ENCODE results near the gene MCAM. TPM values are rescaled to one million over a fixed set of nuclear protein-coding genes. Genes with fewer than 3 reads are reported as not detected.

MCAM gene
- total RNA-seq, 1 donor from 2014 or later: 78.3 TPM

DNA sequence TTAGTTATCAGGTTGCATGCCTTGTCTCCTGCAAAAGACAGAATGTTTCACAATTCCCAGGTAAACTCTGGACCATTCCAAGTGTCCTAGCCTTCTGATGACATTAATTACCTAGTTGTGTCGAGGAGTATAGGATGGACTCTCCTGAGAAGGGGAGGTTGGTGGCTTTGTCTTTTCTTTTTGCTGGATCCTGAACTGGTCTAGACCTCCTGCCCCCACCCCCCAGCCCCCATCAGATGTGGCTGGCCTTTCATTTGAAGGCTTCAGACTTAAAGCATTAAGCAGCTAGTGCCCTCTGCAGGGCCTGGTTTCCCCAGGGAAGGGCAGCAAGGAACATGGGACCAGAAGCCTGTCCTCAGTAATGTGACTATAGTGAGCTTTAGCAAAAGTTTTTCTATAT is 9.7 kb downstream of the MCAM start:
- Mint-ChIP-seq H3K27me3 (ENCODE audit: unreplicated experiment) (peaks cover 14% of the 10 kb centered on the region), H3K9me3 (ENCODE audit: unreplicated experiment) (no peaks in the 10 kb centered on the region), H3K36me3 (ENCODE audit: low read depth, unreplicated experiment) (peaks cover 40% of the 10 kb centered on the region), H3K27ac (ENCODE audit: unreplicated experiment) (no peak overlapping the region), H3K4me3 (ENCODE audit: unreplicated experiment) (no peak overlapping the region), H3K4me1 (ENCODE audit: unreplicated experiment) (peaks cover 18% of the 10 kb centered on the region)
- DNase-seq (ENCODE audit: low spot score): no peak
- TF ChIP-seq, protein P1, sequence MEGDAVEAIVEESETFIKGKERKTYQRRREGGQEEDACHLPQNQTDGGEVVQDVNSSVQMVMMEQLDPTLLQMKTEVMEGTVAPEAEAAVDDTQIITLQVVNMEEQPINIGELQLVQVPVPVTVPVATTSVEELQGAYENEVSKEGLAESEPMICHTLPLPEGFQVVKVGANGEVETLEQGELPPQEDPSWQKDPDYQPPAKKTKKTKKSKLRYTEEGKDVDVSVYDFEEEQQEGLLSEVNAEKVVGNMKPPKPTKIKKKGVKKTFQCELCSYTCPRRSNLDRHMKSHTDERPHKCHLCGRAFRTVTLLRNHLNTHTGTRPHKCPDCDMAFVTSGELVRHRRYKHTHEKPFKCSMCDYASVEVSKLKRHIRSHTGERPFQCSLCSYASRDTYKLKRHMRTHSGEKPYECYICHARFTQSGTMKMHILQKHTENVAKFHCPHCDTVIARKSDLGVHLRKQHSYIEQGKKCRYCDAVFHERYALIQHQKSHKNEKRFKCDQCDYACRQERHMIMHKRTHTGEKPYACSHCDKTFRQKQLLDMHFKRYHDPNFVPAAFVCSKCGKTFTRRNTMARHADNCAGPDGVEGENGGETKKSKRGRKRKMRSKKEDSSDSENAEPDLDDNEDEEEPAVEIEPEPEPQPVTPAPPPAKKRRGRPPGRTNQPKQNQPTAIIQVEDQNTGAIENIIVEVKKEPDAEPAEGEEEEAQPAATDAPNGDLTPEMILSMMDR (IDR thresholded peaks at IDR 0.05; ENCODE audit: unreplicated experiment): no peak

DNA sequence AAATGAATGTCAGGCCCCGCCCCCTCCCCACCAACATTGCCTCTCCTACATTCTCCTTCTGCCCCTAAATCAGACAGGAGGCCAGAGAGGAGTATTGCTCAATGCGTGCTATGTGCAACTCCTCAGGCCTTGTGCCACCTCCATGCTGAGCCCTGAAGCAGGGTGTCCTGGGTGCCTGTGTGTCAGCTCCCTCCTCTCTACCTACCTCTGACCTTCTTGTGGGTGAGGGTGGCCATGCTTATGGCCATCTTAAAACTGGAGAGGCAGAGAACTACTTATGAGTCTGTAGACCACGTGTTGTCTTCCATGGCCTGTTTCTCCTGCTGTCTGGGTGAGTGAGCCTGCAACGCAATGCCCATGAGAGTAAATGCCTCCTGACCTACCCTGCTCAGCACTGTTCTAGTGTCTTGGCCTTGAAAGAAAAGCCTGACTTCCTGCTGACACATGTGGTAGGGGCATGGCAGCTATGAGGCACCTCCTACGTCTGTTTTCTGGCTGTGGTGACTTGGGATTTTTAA is 10.5 kb downstream of the MCAM start:
- Mint-ChIP-seq H3K4me3 (ENCODE audit: unreplicated experiment) (no peak overlapping the region), H3K27ac (ENCODE audit: unreplicated experiment) (no peak overlapping the region)

DNA sequence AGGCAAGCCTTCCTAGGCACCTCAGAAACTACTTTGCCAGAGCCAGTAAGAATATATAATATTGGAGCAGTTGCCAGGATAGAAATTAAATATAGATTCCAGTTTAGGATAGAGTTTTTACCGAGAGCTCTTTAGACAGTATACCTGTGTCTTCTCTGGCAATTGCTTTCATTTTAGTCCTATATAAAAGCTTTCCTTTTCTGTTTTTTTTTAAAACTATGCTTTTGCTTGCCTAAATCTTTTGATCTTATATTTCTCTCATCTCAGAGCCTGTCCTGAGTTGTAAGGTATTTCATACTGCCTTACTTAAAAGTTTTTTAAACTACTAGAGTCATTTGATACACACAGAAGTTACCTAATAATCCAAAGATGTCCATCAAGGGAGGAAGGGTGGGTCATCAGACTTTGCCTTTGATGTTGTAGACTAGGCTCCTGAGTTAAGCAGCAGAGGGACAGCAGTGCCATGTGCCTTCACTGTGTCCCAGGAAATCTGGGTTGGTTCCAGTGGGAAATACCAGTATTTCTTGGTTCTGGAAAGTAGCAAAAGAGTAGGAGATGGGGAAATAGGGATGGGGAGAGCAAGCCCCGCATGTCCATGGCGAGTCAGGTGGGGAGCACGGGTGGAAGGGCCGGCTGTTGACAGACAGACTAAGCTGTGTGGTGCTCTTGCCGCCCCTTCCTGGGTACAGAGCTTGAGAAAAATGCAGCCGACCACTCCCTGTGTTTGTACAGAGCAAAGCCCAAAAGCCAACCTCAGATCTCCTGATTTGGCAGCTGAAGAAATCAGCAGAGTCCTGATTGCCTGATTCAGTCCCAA is 11.2 kb downstream of the MCAM start:
- Mint-ChIP-seq H3K27ac (ENCODE audit: unreplicated experiment) (peak overlapping the region; percentile 53), H3K9me3 (ENCODE audit: unreplicated experiment) (no peaks in the 10 kb centered on the region), H3K4me3 (ENCODE audit: unreplicated experiment) (peak overlapping the region; percentile 12), H3K27me3 (ENCODE audit: unreplicated experiment) (peaks cover 14% of the 10 kb centered on the region), H3K36me3 (ENCODE audit: low read depth, unreplicated experiment) (peaks cover 40% of the 10 kb centered on the region), H3K4me1 (ENCODE audit: unreplicated experiment) (peaks cover 18% of the 10 kb centered on the region)
- DNase-seq (ENCODE audit: low spot score): no peak
- TF ChIP-seq, protein P1 (IDR thresholded peaks at IDR 0.05; ENCODE audit: unreplicated experiment): no peak

More for the DNA sequence above, 10.5 kb downstream of the MCAM start:
- Mint-ChIP-seq H3K9me3 (ENCODE audit: unreplicated experiment) (no peaks in the 10 kb centered on the region), H3K27me3 (ENCODE audit: unreplicated experiment) (peaks cover 14% of the 10 kb centered on the region), H3K4me1 (ENCODE audit: unreplicated experiment) (peaks cover 18% of the 10 kb centered on the region), H3K36me3 (ENCODE audit: low read depth, unreplicated experiment) (peaks cover 42% of the 10 kb centered on the region)
- DNase-seq (ENCODE audit: low spot score): no peak
- TF ChIP-seq, protein P1 (IDR thresholded peaks at IDR 0.05; ENCODE audit: unreplicated experiment): no peak

DNA sequence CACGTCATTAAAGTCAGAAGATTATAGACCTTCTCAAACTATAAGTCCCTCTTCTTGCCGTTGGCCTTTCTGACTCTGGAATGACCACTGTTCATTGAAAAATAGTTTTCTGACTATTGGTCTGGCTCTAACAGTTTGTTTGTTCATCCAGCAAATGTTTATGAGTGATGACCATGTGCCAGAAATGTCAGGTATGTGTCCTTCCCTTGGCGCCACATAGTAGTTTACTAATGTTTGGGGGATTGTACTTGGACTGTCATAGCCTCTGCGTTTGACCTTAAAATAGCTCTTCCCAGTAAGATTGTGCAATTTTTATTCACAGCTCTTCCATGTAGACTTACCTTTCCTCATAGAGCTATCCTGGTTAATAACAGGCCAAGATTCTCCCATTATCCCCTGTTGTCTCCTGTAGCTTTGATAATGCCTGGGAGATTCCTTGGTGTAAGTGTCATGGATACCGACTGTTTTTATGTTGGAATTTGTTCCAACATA is 13.7 kb downstream of the MCAM start:
- Mint-ChIP-seq H3K9me3 (ENCODE audit: unreplicated experiment) (no peaks in the 10 kb centered on the region), H3K27me3 (ENCODE audit: unreplicated experiment) (peaks cover 6% of the 10 kb centered on the region), H3K4me3 (ENCODE audit: unreplicated experiment) (no peak overlapping the region), H3K4me1 (ENCODE audit: unreplicated experiment) (peaks cover 18% of the 10 kb centered on the region), H3K36me3 (ENCODE audit: low read depth, unreplicated experiment) (peaks cover 51% of the 10 kb centered on the region), H3K27ac (ENCODE audit: unreplicated experiment) (peak overlapping the region; percentile 10)
- TF ChIP-seq, protein P1 (IDR thresholded peaks at IDR 0.05; ENCODE audit: unreplicated experiment): no peak
- DNase-seq (ENCODE audit: low spot score): no peak
